Pulmonary artery endothelial cell (primary cell): ENCODE data around the gene SPEM1. TPM values are rescaled to one million over a fixed set of nuclear protein-coding genes. Genes with fewer than 3 reads are reported as not detected.

Experiments used
- DNase-seq: peaks from one replicate; pipeline ENCODE4 v3.0.0-alpha.2; 2011; ENCODE audit warnings: low read depth, low spot score
- total RNA-seq: library from RNA; depleted of rRNA; stranded (reverse); fragments of >200 nt; gene quantifications from 2 replicates; pipeline ENCODE4 v1.2.3, GENCODE V29; 2014

Gene SPEM1, protein sequence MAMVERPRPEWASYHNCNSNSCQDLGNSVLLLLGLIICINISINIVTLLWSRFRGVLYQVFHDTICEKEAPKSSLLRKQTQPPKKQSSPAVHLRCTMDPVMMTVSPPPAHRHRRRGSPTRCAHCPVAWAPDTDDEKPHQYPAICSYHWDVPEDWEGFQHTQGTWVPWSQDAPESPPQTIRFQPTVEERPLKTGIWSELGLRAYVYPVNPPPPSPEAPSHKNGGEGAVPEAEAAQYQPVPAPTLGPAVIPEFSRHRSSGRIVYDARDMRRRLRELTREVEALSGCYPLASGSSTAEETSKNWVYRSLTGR
- total RNA-seq, result not detected in 2 replicates

DNA sequence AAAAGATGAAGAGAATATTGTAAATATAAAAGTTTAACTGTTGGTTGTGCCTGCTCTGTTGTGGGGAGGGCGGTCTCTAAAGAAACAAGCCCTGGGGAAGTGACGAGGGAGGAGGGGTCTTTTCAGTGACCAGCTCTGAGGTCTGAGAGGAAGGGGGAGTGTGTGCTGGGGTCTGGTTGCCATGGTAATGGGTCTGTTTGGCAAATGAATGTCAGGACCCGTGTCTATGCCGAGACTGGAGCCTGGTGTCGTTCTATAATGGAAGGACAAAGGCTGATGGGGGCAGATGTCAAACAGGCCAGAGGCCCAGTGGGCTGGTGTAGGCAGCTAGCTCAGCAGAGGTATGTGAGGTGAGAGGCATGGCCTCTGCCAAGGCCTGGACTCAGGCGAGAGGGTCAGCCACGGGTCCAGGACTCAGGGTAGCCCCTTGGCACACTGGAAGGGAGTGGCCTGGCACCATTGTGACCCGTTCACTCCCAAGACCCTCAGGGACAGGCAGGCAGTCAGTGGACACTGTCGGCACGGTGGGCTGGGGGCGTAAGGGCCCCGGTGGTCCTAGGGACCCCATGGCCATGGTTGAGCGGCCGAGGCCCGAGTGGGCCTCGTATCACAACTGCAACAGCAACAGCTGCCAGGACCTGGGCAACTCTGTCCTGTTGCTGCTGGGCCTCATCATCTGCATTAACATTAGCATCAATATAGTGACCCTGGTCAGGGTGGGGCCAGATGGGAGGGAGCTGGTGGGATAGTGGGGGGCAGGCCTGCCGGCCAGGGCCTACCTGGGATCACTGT lies at the start of gene SPEM1:
Gene SPEM1 (plus strand): TSS at position 506 of the 792 bp plus-strand sequence. CDS start 61 bp downstream, at position 567.
- DNase-seq, result no peak

DNA sequence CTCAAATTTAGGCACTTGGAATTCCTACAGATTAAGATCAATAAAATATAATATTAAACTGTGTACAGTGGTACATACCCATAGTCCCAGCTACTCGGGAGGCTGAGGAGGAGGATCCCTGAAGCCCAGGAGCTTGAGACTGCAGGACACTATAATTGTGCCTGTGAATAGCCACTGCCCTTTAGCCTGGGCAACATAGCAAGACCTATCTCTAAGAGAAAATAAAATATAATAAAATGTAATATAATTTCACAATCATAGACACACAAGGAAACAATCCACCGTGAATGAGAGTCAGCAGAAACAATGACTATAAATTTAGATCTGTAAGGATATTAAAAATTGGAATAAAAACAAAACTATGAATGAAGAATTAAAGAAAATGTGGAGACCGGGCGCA lies 49.3 kb upstream of the SPEM1 start:
- no peak for DNase-seq

DNA sequence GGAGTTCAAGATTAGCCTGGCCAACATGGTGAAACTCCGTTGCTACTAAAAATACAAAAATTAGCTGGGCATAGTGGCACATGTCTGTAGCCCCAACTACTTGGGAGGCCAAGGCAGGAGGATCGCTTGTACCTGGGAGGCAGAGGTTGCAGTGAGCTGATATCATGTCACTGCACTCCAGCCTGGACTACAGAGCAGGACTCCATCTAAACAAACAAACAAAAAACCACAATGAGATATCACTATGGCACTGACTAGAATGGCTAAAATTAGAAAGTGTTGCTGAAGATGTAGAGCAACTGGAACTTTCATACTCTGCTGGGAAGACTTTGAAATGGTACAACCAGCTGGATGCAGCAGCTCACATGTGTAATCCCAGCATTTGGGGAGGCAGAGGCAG lies 45.8 kb upstream of the SPEM1 start:
- no peak for DNase-seq

DNA sequence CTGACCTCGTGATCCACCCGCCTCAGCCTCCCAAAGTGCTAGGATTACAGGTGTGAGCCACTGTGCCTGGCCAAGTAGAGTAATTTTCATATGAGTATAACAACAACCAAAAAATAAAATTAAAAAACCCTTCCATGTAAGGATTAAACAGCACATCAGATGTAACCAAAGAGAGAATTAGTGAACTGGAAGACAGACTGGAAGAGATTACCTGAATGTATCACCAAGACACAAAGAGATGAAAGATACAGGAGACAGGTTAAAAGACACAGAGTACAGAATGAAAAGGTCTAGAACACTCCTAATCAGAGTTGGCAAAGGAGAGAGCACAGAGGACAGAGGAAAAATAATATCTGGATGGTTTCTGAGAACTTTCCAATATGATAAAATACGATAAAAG lies 41.0 kb upstream of the SPEM1 start:
- no peak for DNase-seq

DNA sequence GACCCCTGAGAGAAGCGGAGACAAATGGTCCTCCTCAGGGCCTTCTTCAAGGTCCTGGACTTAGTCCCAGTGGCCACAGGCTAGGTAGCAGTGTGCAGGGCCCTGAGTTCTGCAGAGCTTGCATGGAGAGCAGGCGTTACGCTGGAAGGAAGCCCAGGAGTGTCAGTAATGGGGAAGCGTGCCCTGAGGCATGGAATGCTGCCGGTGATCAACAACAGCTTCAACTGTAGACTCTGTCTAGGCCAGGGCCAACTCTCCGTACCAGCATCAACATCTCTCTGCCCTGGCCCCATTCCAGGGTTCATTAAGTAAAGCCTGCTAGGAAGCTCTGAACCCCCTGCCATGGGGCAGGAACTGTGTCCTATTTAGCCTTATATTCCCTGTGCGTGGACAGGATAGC lies 39.8 kb upstream of the SPEM1 start:
- DNase-seq, result no peak

- DNase-seq, result no peak
Observed at GRCh38 chr17:7380855-7381683, 39.1 kb upstream of the SPEM1 start, which contains the start of gene TNK1. Gene TNK1 (plus strand): TSS chr17:7381089. CDS start chr17:7382927, 1,838 bp downstream.

GRCh38 chr17:7382901-7383300 lies 37.2 kb upstream of the SPEM1 start:
- no peak for DNase-seq

DNA sequence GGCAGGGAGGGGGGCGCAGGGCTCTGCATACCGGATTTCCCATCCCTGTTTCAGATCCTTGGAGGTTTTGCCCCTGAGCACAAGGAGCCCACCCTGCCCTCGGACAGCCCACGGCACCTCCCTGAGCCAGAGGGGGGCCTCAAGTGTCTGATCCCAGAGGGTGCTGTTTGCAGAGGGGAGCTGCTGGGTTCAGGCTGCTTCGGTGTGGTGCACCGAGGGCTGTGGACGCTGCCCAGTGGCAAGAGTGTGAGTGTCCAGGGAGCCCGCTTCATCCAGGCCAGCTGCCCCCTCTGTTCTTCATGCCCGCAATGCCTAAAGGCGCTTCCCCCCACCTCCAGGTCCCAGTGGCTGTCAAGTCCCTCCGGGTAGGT lies 36.8 kb upstream of the SPEM1 start:
- no peak for DNase-seq

GRCh38 chr17:7383742-7384488 lies 36.2 kb upstream of the SPEM1 start:
- DNase-seq, result no peak

DNA sequence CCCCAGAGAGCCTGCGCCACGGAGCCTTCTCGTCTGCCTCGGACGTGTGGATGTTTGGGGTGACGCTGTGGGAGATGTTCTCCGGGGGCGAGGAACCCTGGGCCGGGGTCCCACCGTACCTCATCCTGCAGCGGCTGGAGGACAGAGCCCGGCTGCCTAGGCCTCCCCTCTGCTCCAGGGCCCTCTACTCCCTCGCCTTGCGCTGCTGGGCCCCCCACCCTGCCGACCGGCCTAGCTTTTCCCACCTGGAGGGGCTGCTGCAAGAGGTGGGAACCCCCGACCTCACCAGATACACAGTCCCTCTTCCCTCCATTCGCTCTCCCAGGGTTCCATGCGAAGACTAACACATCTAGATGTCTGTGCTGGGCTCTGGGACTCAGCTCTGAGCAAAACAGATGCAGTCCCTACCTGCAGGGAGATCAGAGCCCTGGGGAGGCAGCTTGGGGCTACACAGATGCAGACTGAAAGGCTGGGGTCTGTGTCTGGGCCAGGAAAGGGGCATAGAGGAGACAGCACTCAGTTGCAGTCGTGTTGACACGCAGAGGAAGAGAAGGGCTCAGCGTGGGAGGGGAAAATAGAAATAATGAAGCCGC lies 35.5 kb upstream of the SPEM1 start:
- DNase-seq, result no peak

DNA sequence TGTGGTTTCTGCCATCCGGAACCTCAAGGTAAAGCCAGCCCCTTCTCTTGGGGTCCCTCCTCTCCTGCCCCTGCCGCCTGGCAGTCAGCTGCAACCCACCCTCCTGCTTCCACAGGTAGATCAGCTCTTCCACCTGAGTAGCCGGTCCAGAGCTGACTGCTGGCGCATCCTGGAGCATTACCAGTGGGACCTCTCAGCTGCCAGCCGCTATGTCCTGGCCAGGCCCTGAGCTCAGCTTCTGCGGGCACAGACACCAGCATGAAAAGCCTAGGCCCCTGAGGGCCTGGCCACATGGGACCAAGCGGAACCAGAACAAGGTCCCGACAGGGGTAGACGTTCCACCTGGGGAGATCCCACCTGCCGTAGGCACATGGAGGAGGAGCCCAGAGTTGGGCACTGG lies 31.3 kb upstream of the SPEM1 start:
- no peak for DNase-seq

- DNase-seq, result no peak
Observed at GRCh38 chr17:7389924-7390910, 29.9 kb upstream of the SPEM1 start.

DNA sequence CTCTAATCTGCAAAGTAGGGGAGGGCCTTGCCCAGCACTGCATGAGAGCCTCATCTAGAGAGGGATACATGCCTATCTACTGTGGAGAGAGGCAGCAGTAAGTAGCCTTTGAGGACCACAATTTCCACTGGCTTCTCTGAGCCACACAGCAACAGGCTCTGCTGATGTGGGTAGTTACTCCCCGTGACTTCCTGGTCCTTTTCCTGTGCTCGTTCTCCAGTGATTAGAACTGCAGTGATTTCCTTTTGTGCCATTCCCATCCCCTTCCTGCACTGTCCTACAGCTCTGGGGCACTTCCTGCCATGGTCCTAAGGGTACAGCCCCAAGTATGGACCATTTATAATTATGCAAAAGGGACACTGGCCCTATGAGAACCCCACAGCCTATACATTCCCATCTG lies 28.8 kb upstream of the SPEM1 start:
- DNase-seq, result no peak

- DNase-seq, result no peak
Observed at GRCh38 chr17:7392696-7393612, 27.2 kb upstream of the SPEM1 start.

- DNase-seq, result no peak
Observed at GRCh38 chr17:7393613-7394451, 26.3 kb upstream of the SPEM1 start.

GRCh38 chr17:7394452-7395191 lies 25.5 kb upstream of the SPEM1 start, which contains the start of gene PLSCR3:
Gene PLSCR3 (minus strand): TSS chr17:7394525. CDS start chr17:7394110, 415 bp downstream.
- peak; percentile 62 for DNase-seq

DNA sequence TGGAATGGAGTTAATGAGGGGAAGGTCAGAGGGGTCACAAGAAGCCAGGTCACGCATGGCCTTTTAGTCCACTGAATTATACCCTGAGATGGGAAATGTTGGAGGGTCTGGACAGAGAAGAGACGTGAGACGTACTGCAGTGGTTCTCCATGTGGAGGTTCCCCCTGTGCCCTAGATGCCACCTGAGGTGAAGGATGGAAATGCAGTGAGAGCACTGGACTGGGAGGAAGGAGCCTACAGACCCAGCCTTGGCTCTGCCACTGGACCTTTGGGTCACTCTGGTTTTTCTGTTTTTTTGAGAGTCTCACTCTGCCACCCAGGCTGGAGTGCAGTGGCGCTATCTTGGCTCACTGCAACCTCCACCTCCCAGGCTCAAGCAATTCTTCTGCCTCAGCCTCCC lies 24.0 kb upstream of the SPEM1 start:
- no peak for DNase-seq
